ENCODE measurements around the gene EML6.

The EML6 gene

DNA sequence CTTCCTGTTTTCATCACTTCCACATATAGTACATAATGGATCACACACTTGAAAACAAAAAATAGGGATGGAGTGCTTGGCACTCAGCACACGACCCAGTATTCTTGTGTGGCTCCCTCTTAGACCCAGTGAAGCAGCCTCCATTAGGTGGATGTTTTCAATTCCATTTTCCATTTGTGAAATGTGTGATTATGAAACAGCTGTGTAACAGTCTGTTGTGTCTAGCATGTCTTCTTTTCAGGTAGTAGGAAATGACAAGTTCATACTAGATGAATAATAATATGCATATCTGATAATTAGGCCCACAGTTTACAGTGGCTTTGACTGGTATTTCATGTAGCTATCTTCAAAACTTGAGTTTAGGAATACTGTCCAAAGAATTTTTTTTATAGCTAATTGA lies 35.5 kb downstream of the EML6 start:
- TF ChIP-seq GATA2 (IDR thresholded peaks at IDR 0.05; ENCODE audit: low read depth, low read length) (no peak), GATA3 (IDR thresholded peaks at IDR 0.05; ENCODE audit: low read depth, low read length) (no peak)

DNA sequence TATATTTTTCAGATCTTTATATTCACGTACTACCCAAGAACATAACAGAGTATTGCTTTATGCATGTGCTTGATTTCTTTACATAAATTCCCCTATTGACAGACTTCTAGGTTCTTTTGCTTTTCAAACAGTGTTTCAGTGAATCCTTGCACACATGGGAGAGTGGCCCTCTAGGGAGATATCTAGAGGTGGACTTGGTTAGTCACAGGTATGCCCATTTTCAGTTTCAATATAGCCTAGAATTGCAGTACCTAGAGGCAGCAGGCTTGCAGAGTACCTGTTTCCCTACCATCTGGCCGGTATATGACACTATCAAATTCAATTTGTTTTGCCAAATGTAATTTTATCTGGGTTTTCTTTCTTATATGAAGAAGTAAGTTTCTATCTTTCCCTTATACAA lies 36.8 kb downstream of the EML6 start:
- TF ChIP-seq GATA3 (IDR thresholded peaks at IDR 0.05; ENCODE audit: low read depth, low read length) (no peak), GATA2 (IDR thresholded peaks at IDR 0.05; ENCODE audit: low read depth, low read length) (no peak)

- TF ChIP-seq GATA3 (IDR thresholded peaks at IDR 0.05; ENCODE audit: low read depth, low read length) (no peak), GATA2 (IDR thresholded peaks at IDR 0.05; ENCODE audit: low read depth, low read length) (no peak)
Measured at GRCh38 chr2:54763636-54764291, 40.3 kb downstream of the EML6 start.

GRCh38 chr2:54767921-54768320 lies 44.5 kb downstream of the EML6 start:
- TF ChIP-seq GATA2 (IDR thresholded peaks at IDR 0.05; ENCODE audit: low read depth, low read length) (no peak), GATA3 (IDR thresholded peaks at IDR 0.05; ENCODE audit: low read depth, low read length) (no peak)

GRCh38 chr2:54768772-54769428 lies 45.4 kb downstream of the EML6 start:
- TF ChIP-seq GATA2 (IDR thresholded peaks at IDR 0.05; ENCODE audit: low read depth, low read length), result peak; percentile 48; the same call in 1 of the 2 replicates
- TF ChIP-seq GATA3 (IDR thresholded peaks at IDR 0.05; ENCODE audit: low read depth, low read length), result peak; percentile 36; the same call in 1 of the 2 replicates

- no peak for TF ChIP-seq GATA3 (IDR thresholded peaks at IDR 0.05; ENCODE audit: low read depth, low read length)
Measured at GRCh38 chr2:54770211-54770610, 46.7 kb downstream of the EML6 start.

DNA sequence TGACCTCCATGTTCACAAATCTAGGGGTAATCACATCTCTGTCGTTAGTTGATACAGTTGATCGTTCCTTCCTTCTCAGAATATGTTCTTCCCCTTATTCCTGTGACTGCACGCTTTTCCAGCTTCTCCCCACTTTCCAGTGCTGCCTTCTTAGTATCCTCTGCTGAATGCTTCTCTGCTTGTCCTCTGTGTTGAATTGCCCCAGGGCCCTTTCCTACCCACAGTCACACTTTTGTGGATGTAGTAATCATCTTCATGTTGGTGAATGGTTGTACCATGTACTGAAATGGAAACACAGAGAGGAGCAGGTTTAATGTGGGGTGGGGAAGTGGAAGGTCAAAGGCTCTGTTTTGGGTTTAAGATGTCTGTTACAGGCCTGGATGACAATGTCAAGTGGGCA lies 47.2 kb downstream of the EML6 start:
- TF ChIP-seq GATA3 (IDR thresholded peaks at IDR 0.05; ENCODE audit: low read depth, low read length), result no peak
- no peak for TF ChIP-seq GATA2 (IDR thresholded peaks at IDR 0.05; ENCODE audit: low read depth, low read length)

DNA sequence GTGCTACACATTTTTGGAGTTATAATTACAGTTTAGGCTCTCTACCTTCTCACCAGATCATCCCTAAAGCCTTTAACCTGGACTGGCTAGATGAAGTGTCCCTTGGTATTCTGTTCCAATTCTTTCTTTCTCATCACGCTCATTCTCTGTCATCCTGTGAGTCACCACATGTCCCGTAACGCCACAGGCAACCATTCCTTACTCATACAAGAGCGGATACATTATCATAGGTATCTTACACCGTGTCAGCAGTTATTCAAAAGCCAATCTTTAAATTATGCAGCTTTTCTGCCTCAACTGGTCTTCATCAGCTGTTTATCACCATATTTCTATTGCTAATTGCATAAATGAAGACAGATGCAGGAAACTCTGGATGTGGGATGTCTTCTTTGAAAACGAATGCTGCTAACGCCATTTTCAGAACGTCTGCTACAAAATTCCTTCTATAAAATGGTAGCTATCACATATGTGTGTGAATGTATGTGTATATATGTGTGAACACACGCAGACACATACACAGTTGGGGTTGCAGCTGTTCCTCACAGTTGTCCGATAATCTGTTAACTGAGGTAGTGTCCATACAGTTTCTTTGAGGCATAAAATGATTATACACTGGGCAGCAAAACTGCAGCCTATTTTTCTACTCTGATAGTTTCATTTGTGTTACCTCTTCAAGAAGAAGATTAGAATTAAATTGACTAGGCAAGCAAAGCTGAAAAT lies 47.9 kb downstream of the EML6 start:
- TF ChIP-seq GATA2 (IDR thresholded peaks at IDR 0.05; ENCODE audit: low read depth, low read length) (peak; percentile 25; the same call in 1 of the 2 replicates), GATA3 (IDR thresholded peaks at IDR 0.05; ENCODE audit: low read depth, low read length) (peak; percentile 42)

- TF ChIP-seq GATA2 (IDR thresholded peaks at IDR 0.05; ENCODE audit: low read depth, low read length) (no peak), GATA3 (IDR thresholded peaks at IDR 0.05; ENCODE audit: low read depth, low read length) (no peak)
Measured at GRCh38 chr2:54772110-54772509, 48.6 kb downstream of the EML6 start.

GRCh38 chr2:54772531-54772930 lies 49.1 kb downstream of the EML6 start:
- TF ChIP-seq GATA3 (IDR thresholded peaks at IDR 0.05; ENCODE audit: low read depth, low read length) (no peak), GATA2 (IDR thresholded peaks at IDR 0.05; ENCODE audit: low read depth, low read length) (no peak)

DNA sequence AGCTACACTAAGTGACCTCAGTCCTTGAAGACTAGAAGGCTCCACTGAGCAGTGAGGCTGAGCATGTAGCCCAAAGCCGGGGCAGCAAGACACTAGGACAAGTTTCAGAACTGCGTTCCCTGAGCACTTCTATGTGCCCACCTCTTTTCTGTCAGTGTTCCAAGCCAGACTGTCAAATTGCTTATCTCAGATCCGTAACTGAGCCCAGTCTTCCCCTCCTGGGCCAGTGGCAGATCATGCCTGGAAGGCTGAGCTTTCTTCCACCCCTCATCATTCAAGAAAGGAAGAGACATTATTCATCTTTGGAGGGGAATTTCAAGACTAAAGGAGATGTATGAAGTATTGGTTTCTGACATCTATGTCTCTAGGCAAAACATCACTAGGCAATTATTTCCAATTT lies 49.8 kb downstream of the EML6 start:
- no peak for TF ChIP-seq GATA3 (IDR thresholded peaks at IDR 0.05; ENCODE audit: low read depth, low read length)
- TF ChIP-seq GATA2 (IDR thresholded peaks at IDR 0.05; ENCODE audit: low read depth, low read length), result peak; percentile 54

DNA sequence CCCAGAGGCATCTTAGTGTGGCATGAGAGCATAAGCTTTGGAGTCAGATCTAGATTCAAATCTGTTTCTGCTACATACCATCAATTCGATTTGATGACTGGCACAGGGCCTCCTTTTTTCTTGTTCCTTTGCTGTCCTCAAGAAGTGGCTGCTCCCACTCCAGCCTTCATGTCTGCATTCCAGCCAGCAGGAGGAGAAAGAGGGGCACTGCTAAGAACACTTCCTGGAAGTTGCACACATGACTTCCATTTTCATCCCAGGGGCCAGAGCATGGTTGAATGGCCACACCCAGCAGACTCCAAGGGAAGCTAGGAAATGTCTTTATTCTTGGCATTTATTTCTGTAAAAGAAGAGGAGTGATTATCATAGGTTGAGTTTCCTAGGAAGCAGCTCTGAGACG lies 50.4 kb downstream of the EML6 start:
- TF ChIP-seq GATA2 (IDR thresholded peaks at IDR 0.05; ENCODE audit: low read depth, low read length) (no peak), GATA3 (IDR thresholded peaks at IDR 0.05; ENCODE audit: low read depth, low read length) (no peak)

GRCh38 chr2:54775710-54776109 lies 52.2 kb downstream of the EML6 start:
- TF ChIP-seq GATA2 (IDR thresholded peaks at IDR 0.05; ENCODE audit: low read depth, low read length), result no peak
- no peak for TF ChIP-seq GATA3 (IDR thresholded peaks at IDR 0.05; ENCODE audit: low read depth, low read length)

DNA sequence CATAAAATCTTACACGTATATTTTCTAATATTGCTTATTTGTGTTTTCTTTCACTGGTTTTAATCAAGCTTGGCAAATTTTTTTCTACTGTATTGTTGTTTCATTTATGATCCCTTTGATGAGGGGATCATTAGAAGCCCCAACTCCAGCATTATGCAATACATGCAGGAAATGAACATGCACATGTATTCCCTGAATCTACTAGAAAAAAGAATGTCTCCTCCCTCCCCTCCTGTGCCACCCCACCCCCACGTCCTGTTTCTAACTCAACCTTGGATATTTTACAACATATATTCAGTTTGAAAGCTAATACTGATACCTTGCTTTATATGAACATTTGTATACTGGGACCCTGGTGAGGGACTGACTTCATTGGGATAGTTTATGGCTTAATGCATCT lies 53.0 kb downstream of the EML6 start:
- TF ChIP-seq GATA3 (IDR thresholded peaks at IDR 0.05; ENCODE audit: low read depth, low read length), result no peak
- no peak for TF ChIP-seq GATA2 (IDR thresholded peaks at IDR 0.05; ENCODE audit: low read depth, low read length)

DNA sequence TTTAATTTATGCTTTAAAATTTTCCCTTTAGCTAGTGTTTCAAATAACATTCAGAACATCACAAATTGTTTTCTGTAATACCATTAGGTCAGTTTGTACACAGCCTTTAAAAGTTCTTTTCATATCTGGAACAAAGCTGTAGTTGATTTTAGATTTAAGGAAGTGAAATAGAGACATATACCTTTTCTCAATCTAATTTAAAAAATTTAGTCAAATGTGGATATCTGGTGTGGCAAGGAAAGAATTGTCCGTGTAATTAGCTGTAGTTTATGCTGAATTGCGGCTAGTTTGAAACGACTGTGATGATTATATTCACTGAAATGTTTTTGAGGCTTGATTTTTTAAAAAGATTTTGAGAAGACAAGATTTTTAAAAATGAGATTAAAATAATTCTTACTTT lies 59.9 kb downstream of the EML6 start:
- TF ChIP-seq GATA2 (IDR thresholded peaks at IDR 0.05; ENCODE audit: low read depth, low read length) (no peak), GATA3 (IDR thresholded peaks at IDR 0.05; ENCODE audit: low read depth, low read length) (no peak)

Data from SH-SY5Y (cell line).